Panc1 (cell line): ENCODE measurements around the gene DISP1.

ENCODE experiments used
- CTCF ChIP-seq: fragments of 450-650 bp; IDR thresholded peaks from 2 replicates; pipeline ENCODE4 v1.5.1; 2017; ENCODE audit warnings: mild to moderate bottlenecking
- POLR2AphosphoS5 ChIP-seq: IDR thresholded peaks from 2 replicates; pipeline ENCODE4 v1.6.1; 2012; ENCODE audit warnings: mild to moderate bottlenecking, low read depth, low read length, moderate library complexity
- REST ChIP-seq, 2 experiments: IDR thresholded peaks; 2 replicates each; pipeline ENCODE4 v1.6.1; 2011 to 2012; ENCODE audit warnings: low read depth in 2 of 2, control low read depth in 1 of 2, low read length in 1 of 2, mild to moderate bottlenecking in 1 of 2, moderate library complexity in 1 of 2; ENCODE audit not compliant: insufficient read depth in 1 of 2
- SIN3A ChIP-seq: IDR thresholded peaks from 2 replicates; pipeline ENCODE4 v1.6.1; 2012; ENCODE audit warnings: low read depth, mild to moderate bottlenecking, low read length, moderate library complexity, borderline replicate concordance; ENCODE audit not compliant: insufficient read depth
- TCF7L2 ChIP-seq: IDR thresholded peaks from 2 replicates; pipeline ENCODE4 v1.6.1; 2011; ENCODE audit warnings: mild to moderate bottlenecking, low read depth, low read length, inconsistent platforms

GRCh38 chr1:222844411-222844779 lies 29.6 kb downstream of the DISP1 start:
- TF ChIP-seq CTCF (no peak), REST (IDR thresholded peaks at IDR 0.05; ENCODE audit: insufficient read depth in 1 of 2, low read depth in 2 of 2, low read length in 1 of 2) (no peak), POLR2AphosphoS5 (no peak), SIN3A (no peak), TCF7L2 (no peak)
